Fibroblast of mammary gland (primary cell): ENCODE results near the gene CFAP97.
A peak's percentile ranks its signal among the peaks of the same experiment; 100 is the strongest.

Experiments
- DNase-seq: peaks from one replicate; pipeline ENCODE4 v3.0.0-alpha.2; 2010; ENCODE audit warnings: low read depth
- H3K4me3 ChIP-seq: 2 replicates; pipeline ENCODE4 v1.5.1; 2011; ENCODE audit warnings: low read depth, mild to moderate bottlenecking, low read length, moderate library complexity; ENCODE audit not compliant: control insufficient read depth
- CTCF ChIP-seq: conservative IDR thresholded peaks from 2 replicates; pipeline ENCODE4 v1.5.1; 2011; ENCODE audit warnings: low read depth, low read length, inconsistent platforms; ENCODE audit not compliant: control insufficient read depth, insufficient read depth

Gene CFAP97

GRCh38 chr4:185144601-185145240 lies 59.1 kb downstream of the CFAP97 start:
- no peak overlapping the region for H3K4me3 ChIP-seq
- DNase-seq = no peak
- no peak for TF ChIP-seq CTCF

GRCh38 chr4:185143601-185143969 lies 60.2 kb downstream of the CFAP97 start:
- no peak for TF ChIP-seq CTCF
- no peak for DNase-seq
- H3K4me3 ChIP-seq = peak overlapping the region; percentile 37

- DNase-seq = peak; percentile 46
- H3K4me3 ChIP-seq = peak within 1 kb of the TSS; percentile 59
- no peak for TF ChIP-seq CTCF
Observed at GRCh38 chr4:185142912-185143600, 60.7 kb downstream of the CFAP97 start, which contains the start of gene SLC25A4. TSS of gene SLC25A4 (plus strand) at chr4:185143266. CDS start at chr4:185143373, 107 bp downstream.

GRCh38 chr4:185142564-185142911 lies 61.3 kb downstream of the CFAP97 start:
- H3K4me3 ChIP-seq = peak overlapping the region; percentile 59
- TF ChIP-seq CTCF = no peak

GRCh38 chr4:185141777-185142176 lies 62.0 kb downstream of the CFAP97 start:
- TF ChIP-seq CTCF = no peak
- no peak for DNase-seq
- no peak overlapping the region for H3K4me3 ChIP-seq

More at GRCh38 chr4:185142564-185142911, 61.3 kb downstream of the CFAP97 start:
- no peak for DNase-seq

GRCh38 chr4:185139736-185140135 lies 64.1 kb downstream of the CFAP97 start:
- no peak for TF ChIP-seq CTCF
- no peak overlapping the region for H3K4me3 ChIP-seq
- no peak for DNase-seq
